GM21447 (cell line): Measurements from ENCODE around the gene TMTC4.
A peak's percentile ranks its signal among the peaks of the same experiment; 100 is the strongest.
"Not testable (repeated sequence)": the region's sequence is repeated elsewhere in the genome, so short reads cannot be mapped to it uniquely, and the experiment has no call there.

ENCODE experiments used
- ATAC-seq: cut with Tn5 transposase; IDR thresholded peaks from one replicate; pipeline ENCODE4 v1.9.1; 2021; ENCODE audit not compliant: unreplicated experiment

TMTC4 gene

DNA sequence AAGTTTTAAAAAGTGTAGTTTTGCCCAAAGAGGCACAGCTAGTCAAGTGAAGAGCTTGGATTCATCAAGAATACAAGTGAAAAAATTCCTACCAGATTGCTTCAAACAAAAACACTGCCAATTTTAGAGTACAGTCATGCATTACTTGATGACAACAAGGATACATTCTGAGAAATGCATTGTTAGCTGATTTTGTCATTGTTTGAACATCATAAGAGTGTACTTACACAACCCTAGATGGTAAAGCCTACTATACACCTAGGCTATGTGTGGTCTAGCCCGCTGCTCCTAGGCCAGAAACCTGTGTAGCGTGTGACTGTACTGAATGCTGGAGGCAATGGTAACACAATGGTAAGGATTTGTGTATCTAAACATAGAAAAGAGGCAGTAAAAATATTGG lies 41.1 kb downstream of the TMTC4 start:
- ATAC-seq: no peak

DNA sequence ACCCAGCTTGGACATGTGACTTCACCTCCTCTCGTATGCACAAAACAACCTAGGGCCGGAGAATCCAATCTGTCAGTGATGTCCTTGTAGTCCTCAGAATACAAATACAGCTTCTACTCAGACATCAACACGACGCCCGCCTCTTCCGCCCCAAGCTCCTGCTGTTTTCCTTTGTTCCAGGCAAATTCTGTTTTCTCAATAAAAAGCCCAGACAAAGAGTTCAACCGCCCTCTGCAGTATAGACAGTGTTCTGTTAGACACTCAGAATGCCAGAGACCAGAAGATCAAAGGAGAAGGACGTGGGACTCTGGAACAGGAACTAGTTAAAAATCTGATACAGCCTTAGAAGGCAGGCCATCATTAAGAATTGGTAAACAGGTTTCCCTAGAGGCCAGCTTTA lies 44.0 kb downstream of the TMTC4 start:
- no peak for ATAC-seq

DNA sequence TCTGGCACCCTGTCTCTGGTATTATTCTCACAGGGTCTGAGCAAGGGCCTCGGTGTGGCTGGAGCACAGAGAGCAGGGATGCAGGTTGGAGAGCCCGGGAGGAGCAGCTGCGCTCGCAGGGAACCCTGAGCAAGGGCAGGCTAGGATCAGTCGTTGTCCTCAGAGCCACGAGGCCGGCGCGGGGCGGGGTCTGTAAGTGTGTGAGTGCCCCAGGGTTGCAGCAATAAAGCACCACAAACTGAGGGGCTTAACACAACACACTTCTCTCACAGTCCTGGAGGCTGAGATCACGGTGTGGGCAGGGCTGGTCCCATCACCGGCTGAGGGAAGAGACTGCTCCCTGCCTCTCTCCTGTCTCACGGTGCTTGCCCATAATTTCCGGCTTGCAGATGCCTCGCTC lies 47.5 kb downstream of the TMTC4 start:
- ATAC-seq: no peak

DNA sequence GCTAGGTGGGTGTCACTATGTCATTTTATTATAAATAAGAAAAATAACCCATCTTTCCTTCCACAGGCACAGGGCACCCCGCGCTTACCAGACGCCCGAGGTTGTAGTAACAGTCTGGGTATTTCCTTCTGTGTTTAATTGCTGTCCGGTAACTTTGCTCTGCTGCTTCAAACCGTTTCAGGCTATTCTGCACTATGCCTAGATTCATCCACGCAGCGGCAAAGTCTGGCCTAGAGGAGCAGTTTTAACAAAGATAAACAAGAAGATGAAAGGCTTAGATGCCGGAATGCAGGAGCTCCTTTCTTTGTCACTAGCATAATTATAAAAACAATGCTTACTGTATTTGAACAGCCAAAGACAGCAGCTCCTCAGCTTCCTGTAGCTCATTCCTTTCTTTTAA lies 49.1 kb downstream of the TMTC4 start:
- ATAC-seq: no peak

DNA sequence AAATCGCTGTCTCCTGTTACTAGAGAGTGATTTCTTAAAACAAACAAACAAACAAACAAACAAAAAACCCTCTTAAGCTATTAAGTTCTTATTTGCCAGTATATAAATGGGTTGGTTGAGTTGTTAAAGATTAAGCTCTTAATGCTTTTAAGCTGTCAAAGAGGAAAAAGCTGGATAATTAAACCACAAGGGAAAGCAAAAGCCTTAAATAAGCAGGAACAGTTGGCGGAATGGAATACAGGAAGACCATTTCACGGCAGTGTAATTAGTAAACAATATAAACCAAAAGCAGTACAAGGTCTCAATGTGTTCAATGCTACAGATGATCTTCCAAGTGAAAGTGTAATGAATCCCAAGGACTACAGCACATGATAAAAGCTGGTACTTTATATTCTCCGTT lies 53.8 kb downstream of the TMTC4 start:
- no peak for ATAC-seq

DNA sequence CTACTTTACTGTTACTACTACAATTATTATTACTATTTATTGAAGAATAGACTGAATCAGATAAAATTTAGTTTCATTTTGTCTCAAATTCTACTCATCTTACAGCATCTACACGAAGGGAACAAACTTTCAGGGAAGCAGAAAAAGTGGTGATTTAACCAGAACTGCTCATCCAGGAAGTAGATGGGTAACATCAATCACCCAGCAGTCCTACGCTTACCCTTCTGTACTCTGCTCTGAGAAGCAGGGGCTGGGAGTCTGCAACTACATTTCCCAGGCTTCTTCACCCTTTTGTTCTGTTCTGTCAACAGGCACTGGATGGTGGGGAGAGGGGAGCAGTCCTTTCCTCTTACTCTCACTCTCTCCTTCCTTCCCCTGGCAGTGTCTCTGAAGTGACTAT lies 54.7 kb downstream of the TMTC4 start:
- no peak for ATAC-seq

DNA sequence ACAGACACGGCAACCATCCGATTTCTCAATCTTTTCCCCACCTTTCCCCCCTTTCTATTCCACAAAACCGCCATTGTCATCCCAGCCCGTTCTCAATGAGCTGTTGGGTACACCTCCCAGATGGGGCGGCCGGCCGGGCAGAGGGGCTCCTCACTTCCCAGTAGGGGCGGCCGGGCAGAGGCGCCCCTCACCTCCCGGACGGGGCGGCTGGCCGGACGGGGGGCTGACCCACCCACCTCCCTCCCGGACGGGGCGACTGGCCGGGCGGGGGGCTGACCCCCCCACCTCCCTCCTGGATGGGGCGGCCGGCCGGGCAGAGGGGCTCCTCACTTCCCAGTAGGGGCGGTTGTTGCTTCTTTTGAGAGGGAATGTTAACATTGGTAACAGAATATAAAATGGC lies 55.7 kb downstream of the TMTC4 start:
- ATAC-seq: not testable (repeated sequence)

DNA sequence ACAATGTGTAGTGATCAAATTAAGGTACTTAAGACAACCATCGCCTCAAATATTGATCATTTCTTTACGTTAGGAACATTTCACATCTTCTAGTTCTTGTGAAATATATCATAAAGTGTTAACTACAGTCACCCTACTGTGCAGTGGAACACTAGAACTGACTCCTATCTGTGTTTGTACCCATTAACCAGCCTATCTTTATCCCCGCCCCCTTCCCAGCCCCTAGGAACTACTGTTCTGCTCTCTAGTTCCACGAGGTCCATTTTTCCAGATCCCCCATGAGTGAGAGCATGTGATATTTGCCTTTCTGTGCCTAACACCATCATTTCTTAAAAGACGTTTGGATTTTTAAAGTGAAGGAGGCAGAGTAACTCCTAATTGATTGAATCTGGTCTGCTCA lies 61.6 kb downstream of the TMTC4 start:
- no peak for ATAC-seq

DNA sequence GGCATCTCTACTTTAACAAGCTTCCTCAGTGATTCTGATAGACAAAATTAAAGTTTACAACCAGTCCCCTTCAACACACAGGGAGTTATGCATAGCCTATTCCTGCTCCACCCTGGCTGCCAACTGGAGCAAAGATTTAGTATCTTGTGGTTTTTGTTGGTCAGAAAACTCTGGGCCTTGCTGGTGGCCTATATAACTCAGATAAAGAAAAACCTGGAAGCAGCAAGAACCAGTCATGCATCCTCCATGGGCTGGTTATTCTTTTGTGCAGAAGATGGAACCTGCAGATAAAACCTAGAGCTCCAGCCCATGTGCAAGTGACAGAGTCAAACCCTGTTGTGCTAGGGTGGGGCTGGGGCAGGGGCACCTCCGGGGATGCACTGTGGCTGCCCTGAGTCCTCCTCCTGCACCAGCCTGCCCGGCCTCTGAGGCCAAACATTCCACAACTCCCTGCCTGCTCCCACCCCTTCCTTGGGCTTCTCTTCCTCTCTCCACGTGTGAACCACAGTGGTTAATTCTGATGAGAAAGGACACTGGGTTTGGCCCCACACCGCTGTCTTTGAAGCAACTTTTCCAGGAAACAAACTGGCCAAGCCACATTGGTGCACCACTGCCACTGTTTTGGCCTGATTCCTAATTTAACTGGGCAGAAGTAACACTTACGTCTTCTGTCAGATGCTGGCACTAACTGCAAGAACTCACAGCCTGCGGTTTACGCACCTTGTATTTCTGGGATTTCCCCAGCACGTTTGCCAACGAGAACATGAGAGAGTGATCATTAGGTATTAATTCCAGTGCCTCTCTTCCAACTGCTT lies 62.7 kb downstream of the TMTC4 start:
- peak; percentile 37 for ATAC-seq

DNA sequence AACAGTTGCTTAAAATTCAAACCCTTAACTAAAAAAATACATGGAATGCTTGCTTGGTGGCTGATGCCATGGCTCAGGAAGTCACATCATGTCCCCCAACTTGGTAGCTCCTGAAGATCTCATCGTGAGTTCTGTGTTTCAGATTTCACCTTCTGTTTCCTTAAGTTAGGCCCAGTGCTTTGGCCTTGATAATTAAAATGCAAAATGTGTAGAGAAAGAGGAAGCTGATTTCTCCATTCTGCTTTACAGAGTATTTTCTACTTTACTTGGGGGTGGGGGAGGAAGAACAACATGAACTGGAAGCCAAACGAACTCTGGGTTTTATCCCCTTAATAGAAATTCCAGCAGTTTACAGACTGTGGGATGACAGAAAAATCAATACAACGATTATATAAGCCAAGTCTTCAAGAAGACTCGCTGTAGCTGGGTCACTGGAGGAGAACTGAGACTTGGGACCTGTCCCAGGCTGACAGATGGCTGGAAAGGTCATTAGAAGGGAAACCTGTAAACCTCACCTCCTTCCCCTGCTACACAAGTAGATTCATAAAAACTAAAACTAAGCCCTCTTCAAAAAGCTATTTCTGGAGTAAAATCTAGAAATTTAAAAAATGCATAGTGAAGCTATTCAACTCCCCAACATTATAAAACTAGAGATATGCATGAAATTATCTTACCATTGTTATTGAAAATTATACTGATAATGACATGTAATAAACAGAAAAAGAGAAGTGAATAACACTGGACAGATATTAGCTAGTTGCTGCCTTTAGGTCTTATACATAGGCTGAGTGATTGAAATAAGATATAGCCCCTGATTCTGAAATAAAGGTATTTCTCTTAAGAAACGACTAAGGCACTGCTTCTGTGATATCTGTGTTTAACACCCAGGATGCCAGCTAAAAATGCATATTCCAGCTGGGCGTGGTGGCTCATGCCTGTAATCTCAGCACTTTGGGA lies 63.9 kb downstream of the TMTC4 start:
- peak; percentile 25 for ATAC-seq

DNA sequence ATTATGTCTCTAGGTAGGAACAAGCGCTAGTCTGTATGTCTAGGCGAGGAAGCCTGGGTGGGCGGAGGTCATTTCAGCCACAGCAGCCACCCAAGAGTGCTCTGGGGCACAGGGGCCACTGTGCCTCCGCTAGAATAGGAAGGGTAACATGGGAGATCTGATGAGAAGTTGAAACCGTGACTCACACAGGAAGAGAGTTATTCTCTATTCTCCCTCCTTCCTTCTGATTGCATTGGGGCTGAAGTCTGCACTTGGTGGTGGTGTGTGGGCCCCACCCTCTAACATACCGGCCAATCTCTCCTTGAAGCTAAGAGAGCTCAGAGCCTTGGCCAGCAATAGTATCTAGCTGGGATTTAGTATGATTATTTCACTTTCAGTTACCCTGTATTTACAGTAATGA lies 65.7 kb downstream of the TMTC4 start:
- ATAC-seq: peak; percentile 87

DNA sequence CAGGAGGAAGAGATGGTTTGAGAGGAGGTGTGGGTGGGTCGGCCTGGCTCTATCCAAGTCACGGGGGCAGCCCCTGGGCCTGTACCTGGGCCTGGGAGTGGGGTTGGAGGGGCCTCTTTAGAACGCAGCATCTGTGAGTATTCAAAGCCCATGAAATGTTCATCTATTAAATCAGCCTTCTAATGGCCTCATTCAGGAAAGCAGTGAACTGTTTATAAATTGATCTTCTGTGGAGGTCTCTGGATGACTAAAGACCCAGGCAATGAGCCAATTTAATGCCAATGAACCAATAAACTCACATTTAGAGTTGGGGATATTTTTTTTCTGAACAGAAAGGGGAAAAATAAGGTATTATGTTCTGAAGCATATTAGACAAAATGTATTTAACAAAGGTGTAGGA lies 66.1 kb downstream of the TMTC4 start:
- no peak for ATAC-seq

DNA sequence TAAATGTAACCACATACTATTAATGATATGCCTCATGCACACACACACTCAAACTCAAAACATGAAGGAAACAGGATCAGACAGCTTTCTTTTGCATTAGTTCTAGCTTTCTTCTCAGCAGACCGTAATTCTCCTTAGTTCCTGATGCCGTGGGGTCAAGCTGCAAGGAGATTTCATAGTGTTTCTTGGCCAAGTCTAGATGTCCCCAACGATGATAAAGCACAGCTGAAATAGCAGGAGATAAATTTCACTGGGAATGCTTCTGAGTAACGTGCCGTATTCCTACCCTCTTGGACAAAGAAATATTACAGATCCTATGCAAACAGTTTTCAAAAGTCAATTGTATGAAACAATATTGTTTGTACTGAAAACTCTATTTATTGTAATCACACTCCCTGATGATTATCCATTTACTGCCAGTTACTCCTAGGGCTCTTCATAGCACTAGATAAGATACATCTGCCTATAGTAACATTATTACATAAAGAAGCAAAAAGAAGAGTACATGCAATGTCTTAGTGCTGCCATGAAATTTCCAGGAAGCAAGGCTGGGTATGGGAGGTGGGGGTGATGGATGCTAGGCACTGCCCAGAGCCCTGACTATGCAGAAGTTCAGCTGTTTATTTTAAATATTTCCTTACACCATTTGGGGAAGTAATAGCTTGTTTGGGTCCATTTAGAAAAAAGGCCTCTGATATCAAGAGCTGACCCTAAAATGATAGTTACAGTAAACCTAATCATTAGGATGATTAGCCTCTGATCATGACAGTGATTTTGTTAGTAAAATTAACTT lies 69.5 kb downstream of the TMTC4 start:
- no peak for ATAC-seq

DNA sequence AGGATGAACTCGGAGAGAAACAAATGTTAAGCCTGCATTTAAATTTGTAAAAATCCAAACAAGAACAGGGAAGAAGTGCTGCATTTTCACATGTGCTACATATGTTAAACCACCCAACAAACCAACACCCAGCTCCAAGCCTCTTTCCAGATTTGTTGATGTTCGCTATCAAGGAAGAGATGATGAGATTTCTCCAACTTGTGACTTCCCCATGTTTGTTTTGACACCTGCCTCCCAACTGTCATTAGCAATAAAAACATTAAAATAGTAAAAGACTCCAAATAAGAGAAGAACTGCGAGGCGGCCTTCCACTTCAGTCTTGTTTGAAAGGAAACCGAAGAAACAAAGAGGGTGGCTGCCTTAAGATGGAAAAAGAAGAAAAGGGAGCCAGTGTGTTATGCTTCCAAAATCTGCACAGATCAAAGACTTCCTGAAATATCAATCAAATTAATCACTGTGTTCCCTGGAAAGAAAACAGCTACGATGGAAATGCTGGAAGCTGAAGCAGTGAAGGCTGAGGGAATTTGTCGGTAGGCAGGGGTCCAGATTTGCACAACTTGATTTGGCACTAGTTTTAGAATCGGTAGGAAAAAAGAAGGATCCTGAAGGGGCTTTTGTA lies 72.0 kb downstream of the TMTC4 start:
- no peak for ATAC-seq

DNA sequence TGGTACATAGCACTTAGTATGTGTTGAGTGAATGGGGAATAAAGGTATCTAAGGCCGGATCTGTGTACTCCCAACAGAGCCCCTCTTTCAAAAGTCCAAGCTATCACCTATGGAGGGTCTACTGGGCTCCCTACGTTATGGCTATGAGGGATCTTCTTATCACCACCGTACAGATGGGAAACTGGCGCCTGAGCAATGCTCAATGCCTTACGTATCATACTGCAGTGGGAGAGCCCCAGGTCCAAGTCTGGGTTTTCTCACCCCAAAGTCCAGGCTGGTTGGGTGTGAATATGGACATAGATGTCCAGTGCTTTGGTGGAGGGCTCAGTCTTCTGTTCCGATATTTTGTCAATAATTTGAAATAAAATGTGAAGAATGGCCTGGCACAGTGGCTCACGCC lies 72.9 kb downstream of the TMTC4 start:
- no peak for ATAC-seq

DNA sequence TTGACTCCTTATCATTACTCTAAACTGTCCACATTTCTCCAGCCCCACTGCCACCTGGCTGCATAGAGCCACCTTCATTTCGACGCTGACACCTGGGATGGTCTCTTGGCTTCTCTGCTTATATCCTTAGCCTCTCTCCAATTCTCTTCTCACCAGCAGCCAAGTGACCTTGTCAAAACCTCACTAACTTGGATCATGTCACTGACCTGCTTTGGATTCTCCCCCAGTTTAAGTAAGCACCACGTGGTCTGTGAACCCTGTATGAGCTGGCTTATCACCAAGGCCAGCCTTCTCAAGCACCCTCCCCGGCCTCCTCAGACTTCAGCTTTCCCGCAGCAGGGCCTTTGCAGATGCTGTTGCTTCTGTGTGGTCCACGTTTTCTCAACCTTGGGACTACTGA lies 73.7 kb downstream of the TMTC4 start:
- no peak for ATAC-seq

DNA sequence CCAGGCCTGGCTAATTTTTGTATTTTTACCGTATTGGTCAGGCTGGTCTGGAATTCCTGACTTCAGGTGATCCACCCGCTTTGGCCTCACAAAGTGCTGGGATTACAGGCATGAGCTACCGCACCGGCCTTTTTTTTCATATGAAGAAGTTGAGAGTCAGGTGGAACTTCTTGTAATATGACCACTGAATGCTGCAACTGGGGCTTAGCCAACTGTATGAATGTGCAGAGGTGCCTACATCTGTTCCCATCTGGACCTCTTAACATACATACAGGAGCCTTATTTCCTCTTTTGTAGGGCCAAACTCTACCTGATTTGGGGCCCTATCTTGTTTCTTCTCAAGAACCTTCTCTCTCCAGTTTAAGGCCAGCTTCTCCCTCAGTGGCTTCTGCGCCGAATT lies 74.1 kb downstream of the TMTC4 start:
- ATAC-seq: no peak

DNA sequence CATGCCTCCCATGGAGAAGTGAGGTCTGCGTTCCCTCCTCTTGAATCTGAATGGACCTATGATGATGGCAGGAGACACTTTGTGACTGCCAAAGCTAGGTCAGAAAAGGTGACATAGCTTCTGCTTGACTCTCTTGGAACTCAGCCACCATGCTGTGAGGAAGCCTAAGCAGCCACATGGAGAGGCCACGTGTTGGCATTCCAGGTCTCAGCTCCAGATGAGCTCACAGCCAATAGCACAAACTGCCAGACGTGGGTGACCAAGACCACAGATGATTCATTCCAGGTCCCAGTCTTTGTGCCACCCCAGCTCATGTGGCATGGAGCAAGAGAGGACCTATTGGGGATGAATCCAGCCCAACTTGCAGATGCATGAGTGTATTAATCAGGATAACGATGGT lies 77.3 kb downstream of the TMTC4 start:
- ATAC-seq: no peak

DNA sequence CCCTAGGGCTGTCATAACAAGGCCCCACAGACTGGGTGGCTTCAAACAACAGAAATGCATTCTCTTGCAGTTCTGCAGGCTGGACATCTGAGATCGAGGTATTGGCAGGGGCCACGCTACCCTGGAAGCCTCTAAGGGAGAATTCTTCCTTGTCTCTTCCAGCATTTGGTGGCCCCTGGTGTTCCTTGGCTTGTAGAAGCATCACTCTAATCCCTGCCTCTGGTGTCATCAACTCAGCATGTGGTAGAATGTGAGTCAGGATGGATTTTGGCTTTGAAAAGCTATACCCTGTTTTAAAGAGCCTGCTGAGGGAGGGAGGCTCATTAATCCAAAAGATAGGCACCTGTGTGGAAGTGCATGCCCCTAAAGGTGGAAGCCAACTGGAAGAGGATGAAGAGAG lies 78.1 kb downstream of the TMTC4 start:
- ATAC-seq: no peak

DNA sequence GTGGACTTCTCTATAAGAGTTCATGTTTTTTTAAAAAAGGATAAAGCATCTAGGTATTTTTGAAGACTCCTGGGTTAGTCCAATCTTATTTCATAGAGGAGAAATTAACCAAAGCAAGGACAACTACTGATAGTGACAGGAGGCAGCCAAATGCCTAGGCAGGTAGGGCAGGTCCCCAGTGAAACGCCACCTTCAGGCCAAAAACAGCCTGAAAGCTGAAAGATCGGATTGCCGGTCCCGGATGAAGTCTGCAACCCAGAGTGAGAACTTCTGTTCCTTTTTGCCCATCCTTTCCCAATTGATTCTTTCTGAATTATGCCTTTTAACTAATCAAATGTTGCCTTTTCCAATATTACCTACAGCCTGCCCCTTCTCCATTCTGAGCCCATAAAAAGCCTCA lies 79.9 kb downstream of the TMTC4 start:
- no peak for ATAC-seq

DNA sequence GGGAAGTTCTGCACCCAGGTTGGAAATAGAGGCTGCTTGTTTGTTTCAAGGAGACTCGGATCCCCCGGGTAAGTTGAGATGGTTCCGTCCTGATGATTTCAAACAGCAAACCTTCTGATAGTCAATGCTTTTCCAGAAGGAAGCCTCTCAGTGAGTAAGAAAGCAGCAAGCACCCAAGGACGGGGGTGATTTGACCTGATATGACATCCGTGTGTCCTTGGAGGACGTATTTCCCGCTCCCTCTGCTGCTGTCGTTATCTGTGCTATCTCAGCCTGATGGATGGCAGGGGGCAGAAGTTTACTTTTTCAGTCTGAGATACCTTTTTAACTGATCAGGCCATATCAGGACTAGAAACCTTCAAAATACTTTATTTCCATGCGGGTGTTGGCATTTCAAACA lies 80.3 kb downstream of the TMTC4 start:
- ATAC-seq: no peak
